IPS DF 4.7 (cell line): ENCODE data around the gene GSTO2.

Source experiments
- DNase-seq: peaks from one replicate; pipeline ENCODE4 v3.0.0-alpha.2; 2013; ENCODE audit warnings: low spot score; ENCODE audit errors: extremely low read depth

GSTO2 gene

DNA sequence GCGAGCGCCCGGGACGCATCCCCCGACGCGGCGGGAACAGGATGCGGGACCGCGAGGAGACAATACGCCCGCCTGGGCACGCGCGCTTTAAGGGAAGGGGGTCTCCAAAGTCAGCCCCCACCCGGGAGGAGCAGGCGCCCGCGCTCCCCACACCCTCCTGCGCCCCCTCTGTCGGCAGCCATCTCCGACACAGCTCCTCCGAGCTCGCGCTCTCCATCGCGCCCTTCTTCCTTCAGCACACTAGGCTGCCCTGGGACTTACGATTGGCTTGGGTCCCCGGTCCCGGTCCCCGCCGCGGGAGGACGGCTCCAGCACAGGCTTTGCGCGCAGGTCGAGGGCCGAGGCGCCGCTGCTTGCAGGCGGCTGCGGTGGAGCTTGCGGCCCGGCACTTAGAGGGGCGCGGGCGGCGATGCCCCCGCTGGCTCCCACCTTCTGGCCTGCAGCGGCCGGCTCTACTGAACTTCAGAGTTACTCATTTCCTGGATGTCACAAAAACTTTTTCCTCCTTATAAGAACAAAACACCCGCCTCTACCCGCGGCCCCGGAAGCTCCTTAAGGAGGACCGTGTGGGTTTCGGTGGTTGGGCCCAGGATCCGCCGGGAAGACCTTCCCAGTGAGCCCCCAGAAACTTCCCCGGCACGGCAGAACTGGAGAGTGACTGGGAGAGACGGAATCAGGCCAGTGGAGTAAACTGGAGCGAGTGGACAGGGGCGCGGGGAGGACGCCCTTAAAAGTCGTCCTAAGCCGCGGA, 69.2 kb downstream of the GSTO2 start, which contains the start of gene ITPRIP:
Gene ITPRIP (minus strand): TSS at position 481 of the 751 bp plus-strand sequence. CDS start 22,414 bp downstream, outside the sequence.
- DNase-seq, result no peak

DNA sequence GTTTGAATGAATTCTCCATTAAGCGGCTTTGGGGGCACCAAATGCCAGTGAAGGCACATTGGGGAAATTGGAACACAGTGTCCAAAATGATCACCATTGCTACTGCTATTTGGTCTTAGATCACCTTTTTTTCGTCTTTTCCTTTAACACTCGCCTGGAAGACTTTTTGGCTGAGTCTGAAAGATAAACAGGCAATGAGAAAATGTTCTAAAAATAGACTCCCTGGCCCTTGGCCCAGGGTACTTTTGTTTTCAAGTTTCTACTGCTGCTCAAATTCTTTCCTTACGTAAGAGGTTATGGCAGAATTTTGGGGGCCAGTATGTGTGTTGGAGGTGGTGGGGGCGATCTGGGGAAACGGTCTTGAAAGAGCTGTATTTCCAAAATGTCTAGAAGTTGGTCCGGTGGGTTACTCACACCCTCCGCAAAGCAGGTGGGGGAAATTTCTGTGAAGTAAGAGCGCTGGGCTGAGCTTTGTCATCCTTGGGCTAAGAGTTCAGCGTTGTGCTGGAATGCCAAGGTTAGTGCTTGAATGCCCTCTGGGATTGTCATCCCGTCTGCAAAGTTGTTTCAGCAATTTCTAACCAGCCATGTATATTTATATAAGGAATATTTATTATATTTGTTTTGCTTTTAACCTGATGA, 70.6 kb downstream of the GSTO2 start:
- no peak for DNase-seq

DNA sequence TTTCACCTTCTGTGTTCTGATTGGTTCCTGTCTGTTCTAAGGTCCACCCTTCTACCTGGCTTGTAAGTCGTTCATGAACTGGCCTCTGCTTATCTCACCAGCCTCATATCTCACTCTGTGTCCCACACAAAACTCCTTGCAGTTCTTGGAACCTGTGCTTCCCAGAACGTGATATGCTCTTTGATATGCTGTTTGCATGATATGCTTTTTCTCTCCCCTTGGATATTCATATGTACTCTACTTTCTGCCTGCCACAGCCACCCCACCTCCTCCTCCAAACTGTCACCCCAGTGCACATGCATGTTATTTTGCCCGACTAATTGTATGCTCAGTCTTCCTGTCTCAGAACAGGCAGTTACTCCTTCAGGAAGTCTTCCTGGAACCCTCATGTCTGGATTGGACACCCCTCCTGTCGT, 71.1 kb downstream of the GSTO2 start:
- no peak for DNase-seq

DNA sequence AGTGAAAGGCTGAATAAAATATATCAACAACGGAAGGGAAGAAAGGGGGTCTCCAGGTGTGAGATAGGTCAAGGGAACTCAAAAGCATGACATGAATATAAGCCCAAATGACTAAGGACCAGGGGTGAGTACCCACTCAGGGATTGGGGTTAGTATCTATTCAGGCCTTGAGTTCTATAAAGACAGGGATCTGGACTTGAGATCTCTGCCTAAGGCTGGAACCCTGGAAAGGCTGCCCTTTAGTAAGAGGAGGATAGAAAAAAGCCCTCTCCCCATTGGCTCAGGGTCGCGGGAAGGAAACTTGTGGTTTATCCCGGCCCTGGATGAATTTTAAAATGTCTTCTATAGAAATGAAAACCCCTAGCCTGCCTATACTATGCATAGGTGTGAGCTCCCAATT, 71.7 kb downstream of the GSTO2 start:
- DNase-seq, result no peak

DNA sequence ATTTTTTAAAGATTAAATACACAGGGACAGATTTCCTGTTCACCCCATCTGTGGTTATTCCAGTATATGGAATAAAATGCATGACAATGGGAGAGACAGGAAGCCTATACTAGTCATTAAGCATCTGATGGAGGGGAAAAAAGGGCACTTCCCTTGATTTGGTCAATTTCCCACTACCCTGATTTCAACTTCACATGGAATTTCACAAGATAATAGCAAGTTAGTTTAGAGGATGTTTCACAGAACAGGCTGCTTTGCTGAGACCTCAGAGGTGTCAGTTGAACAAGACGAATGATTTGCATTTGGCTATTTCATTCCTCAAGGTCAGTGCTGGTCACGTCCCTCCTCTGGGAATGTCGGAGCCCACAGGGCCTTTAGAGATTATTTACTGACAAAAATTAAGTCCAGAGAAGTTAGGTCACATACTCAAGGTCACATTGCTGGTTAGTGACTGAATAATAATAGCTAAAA, 74.0 kb downstream of the GSTO2 start:
- no peak for DNase-seq

DNA sequence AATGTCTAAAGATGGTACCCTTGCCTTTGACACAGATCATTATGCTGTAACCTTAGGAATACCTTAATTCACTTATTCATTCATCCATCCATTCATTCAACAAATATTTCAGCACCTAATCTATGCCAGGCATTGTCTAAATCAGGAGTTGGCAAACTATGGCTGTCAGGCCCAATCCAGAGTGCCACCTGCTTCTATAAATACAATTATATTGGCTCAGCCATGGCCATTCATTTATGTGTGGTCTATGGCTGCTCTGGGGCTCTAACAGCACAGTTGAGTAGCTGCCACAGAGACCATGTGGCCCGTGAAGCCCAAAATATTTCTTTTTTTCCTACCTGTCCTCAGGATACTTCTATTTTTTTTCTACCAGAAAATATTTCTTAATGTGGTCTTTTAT, 75.2 kb downstream of the GSTO2 start:
- no peak for DNase-seq

DNA sequence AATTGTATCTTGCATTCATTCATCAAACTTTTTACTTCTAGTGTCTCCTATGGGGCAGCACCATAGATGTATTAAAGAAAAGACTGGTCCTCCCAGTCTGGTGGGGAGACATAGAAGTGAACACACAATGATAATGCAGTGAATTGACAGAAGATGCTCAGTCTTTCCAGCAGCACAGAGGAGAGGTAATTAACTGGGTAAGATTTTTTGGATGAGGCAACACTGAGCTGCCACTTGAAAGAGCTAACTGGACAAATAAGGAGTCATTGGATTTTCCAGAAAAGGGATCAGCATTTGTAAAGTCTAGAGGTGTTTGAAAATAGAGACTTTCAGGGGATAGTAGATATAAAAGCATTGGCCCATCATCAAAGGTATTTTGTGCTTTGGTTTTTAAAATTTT, 76.5 kb downstream of the GSTO2 start:
- no peak for DNase-seq

DNA sequence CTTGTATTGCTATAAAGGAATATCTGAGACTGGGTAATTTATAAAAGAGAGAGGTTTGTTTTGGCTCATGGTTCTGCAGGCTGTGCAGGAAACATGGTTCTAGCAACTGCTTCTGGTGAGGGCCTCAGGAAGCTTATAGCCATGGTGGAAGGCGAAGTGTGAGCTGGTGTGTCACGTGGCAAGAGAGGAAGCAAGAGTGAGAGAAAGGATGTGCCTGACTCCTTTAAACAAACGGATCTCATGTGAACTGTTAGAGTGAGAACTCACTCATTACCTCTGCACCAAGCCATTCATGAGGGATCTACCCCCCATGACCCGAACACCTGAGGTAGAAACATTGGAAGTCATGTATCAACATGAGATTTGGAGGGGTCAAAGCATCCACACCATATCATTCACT, 77.0 kb downstream of the GSTO2 start:
- no peak for DNase-seq

DNA sequence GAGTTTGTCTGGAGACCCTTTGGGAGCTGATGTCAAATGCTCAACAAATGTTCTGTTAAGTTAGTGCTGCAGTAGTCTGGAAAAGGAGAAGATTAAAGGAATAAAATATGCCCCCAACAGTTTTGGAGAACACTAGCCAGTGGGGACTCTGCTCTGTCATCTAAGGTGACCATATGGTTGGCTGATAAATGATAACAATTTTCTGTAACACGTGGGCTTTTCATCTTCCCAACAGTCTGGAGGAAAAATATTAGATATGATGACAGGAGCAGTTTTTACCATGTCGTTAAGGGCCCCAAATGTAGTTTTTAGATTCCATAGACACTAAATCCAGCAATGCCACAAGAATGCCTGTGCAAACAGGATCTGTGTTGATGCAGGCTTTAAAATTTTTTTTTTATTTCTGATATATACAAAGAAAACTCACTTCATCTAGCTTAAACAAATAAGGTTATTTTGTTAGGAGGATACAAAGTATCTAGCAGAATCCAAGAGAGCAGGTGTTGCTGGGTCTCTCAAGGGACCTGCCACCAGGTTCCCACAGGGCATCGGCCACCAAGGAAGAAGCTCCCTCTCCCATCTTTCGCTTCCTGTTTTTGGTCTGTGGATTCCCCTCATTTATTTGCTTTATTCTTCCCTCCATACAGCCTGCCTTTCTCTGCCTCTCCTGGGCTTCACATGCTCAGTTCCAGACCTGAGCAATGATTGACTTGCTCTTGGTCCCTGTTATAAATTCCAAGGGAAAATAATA, 78.5 kb downstream of the GSTO2 start:
- no peak for DNase-seq

DNA sequence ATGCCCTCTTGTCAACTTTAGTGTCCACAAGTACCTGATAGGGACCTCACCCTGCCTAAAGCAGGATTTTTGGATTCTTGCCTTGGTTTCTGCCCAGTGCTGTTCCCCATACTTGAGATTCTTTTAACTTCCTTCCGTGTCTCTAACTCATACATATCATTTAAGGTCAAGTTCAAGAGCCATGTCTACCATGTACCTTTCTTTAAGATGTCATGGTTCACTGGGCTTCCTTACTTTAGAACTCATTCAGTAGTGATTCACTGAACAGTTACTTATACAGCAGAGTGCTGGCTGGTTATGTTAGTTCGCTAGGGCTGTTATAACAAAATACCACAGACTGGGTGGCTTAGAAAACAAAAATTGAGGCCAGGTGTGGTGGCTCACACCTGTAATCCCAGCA, 79.6 kb downstream of the GSTO2 start:
- no peak for DNase-seq

DNA sequence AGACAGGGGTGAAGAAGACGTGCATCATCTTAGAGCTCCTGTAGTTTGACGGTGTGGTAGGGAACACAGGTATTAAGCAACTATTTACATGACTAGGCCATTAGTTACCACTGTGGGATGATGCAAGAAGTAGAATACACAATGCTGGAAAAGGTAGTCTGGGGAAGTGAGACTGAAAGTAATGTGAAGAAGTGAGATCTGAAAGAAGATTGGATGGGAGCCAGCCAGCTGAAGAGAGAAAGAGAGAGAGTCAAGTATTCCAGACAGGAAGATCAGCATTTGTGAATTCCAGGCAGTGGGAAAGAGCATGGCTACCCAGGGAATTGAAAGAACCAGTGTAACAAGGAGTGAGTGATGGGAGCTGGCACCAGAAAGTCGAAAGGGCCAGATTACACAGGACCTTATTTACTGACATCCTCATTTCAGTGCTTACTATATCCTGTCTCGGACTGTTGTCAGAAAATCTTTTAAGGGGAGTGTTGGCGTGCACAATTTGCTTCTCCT, 80.7 kb downstream of the GSTO2 start:
- no peak for DNase-seq

DNA sequence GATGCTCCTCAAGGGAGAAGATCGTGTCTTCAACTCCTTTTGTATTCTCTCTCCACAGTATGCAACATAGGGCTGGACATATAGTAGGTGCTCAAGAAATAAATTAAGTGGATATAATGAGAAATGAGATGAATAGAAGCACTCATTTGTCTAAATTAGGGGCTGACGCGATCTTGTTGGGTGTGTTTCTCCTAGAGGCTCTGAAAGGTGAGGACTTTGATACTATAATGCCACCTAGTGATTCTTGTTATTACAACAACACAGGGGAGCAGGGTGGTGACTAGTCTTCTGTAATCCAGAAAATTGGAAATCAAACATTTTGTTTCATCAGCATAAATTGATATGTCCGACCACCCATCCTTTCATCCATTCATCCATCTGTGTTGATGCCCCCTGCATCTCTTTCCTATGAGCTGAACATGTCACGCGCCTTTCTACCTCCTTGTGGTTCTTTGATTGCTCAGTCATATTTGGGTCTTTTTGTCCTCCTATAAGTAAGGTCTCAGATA, 81.2 kb downstream of the GSTO2 start:
- DNase-seq, result no peak

DNA sequence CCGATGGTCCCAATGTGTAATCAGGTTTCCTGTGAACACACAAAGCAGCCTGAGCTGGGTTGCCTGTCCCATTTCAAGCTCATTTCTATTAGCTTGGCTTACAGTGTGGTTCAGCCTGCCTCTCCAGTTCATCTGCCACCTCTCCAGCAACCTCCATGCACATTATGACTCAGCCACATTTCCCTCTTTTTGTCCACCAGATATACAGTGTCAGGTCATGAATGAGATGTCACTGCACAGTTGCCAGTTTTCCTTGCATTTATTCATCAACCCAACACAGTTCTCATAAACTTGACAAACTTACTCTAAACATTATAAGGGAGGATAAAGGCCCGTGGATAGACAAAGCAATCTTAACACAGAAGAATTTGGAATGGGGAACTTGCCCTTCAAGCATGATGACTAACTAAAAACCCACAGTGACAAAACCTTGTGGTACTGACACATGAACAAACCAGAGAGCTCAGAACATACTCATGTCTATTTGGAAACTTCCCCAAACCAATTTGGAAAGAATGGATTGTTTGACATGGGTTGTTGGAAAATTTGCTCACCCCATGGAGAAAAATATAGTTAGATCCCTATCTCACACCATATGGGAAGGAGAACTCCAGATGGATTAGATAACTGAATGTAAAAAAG, 82.2 kb downstream of the GSTO2 start:
- DNase-seq, result no peak

DNA sequence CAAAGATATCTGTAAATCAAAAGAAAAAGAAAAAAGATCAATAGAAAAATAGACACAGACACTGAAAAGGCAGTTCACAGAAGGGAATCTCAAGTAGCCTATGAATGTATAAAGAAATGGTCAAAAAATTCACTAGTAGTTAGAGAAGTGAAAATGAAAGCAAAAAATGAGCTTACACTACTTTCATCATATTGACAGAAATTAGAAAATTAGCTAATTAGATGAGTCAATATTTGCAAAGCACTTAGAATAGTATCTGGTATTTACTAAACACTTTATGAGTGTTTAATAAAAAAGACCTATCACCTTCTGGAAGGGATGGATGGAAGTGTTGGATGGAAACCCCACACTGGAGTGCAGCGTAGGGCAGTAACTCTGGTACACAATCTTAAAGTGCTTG, 82.9 kb downstream of the GSTO2 start:
- no peak for DNase-seq

DNA sequence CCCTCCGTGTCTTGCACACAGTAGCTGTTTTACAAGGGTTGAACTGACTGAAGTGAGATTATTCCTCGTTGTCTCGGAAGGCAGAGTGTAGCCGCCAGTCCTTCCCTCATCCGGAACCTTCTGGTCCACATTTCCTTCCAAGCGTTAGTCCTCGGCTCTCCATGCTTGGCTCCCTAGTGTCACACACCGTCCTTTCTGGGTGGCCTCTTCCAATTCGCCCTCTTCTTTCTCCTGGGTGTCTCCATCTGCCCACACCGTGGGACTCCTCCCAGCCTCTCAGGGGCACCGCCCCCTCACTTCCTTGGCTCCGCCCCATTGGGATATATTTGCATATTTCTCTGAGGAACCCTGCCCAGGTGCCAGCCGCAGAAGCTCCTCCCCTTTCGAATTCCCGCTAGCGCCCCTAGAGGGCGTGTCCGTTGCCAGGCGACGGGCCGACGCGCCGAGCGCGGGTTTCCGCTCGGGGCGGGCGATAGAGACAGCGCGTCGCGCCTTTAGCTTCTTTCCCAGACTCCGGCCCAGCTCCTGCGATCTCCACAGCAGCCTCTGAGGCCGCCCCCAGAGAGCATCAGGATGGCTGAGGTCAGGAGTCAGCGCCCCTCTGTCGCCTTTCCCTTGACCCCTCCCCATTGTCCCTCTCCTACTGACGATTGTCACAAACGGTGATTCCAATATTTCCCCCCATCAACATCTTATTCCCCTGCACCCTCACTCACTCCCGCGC, 84.5 kb downstream of the GSTO2 start, which contains the start of gene CFAP58:
Gene CFAP58 (plus strand): TSS at position 509 of the 724 bp plus-strand sequence. CDS start 65 bp downstream, at position 574.
- DNase-seq, result peak; percentile 88
